IMR-90 (cell line): Measurements from ENCODE around the gene SORBS1. TPM values are rescaled to one million over a fixed set of nuclear protein-coding genes. Genes with fewer than 3 reads are reported as not detected.
A peak's percentile ranks its signal among the peaks of the same experiment; 100 is the strongest.

ENCODE experiments used
- ATAC-seq: fragments of 200-7000 bp; cut with Tn5 transposase; 2 replicates; pipeline ENCODE4 v1.9.1; 2020; ENCODE audit warnings: low read depth, mild to moderate bottlenecking, moderate library complexity
- BruUV-seq: library from RNA; stranded (reverse); fragments of 400-500 nt; replicated peaks from 2 replicates; lab custom pipeline; 2021; lab: Mats Ljungman, UMichigan
- CTCF ChIA-PET: fragments of 300-600 bp; formaldehyde crosslinking; extraction: SDS; loops from one replicate; lab custom pipeline; 2021; ENCODE audit warnings: antibody characterized with exemption; lab: Yijun Ruan, JAX
- POLR2A ChIA-PET: fragments of 300-600 bp; sonication (Branson Sonifier 250); formaldehyde crosslinking; loops from one replicate; lab custom pipeline; 2022; ENCODE audit warnings: antibody characterized with exemption; ENCODE audit not compliant: unreplicated experiment; lab: Charles Lee
- DNase-seq: peaks from one replicate; pipeline ENCODE4 v3.0.0; 2013
- H2AFZ ChIP-seq: replicated peaks from 2 replicates; pipeline ENCODE3; 2013; ENCODE audit warnings: low read length, mild to moderate bottlenecking; ENCODE audit not compliant: poor library complexity
- H2AK5ac ChIP-seq: 2 replicates; pipeline ENCODE4 v1.6.1; 2013; ENCODE audit warnings: low read depth, low read length, inconsistent platforms
- H2AK9ac ChIP-seq: replicated peaks from 2 replicates; pipeline ENCODE3; 2013; ENCODE audit warnings: mild to moderate bottlenecking, low read depth, low read length, moderate library complexity; ENCODE audit not compliant: poor library complexity
- H2BK120ac ChIP-seq: 2 replicates; pipeline ENCODE4 v1.6.1; 2013; ENCODE audit warnings: low read depth, low read length, inconsistent platforms
- H2BK15ac ChIP-seq: 3 replicates; pipeline ENCODE4 v1.6.1; 2013; ENCODE audit warnings: low read depth, low read length, inconsistent platforms
- H2BK20ac ChIP-seq: 2 replicates; pipeline ENCODE4 v1.6.1; 2013; ENCODE audit warnings: low read depth, mild to moderate bottlenecking, inconsistent platforms, low read length, moderate library complexity
- H2BK5ac ChIP-seq: 2 replicates; pipeline ENCODE4 v1.6.1; 2013; ENCODE audit warnings: mild to moderate bottlenecking, low read depth, low read length, inconsistent platforms; ENCODE audit not compliant: poor library complexity, severe bottlenecking
- H3K14ac ChIP-seq: replicated peaks from 2 replicates; pipeline ENCODE4 v1.6.1; 2013; ENCODE audit warnings: low read depth, low read length, inconsistent platforms
- H3K18ac ChIP-seq: 2 replicates; pipeline ENCODE4 v1.6.1; 2013; ENCODE audit warnings: low read depth, low read length, control low read depth
- H3K23ac ChIP-seq: 2 replicates; pipeline ENCODE4 v1.6.1; 2013; ENCODE audit warnings: low read depth, low read length, inconsistent platforms
- H3K27ac ChIP-seq: 2 replicates; pipeline ENCODE4 v1.5.1; 2013; ENCODE audit warnings: mild to moderate bottlenecking, control low read depth, low read length; ENCODE audit not compliant: insufficient read depth
- H3K27me3 ChIP-seq: 2 replicates; pipeline ENCODE4 v1.6.1; 2013; ENCODE audit warnings: low read length; ENCODE audit not compliant: control insufficient read depth, insufficient read depth
- H3K36me3 ChIP-seq: 2 replicates; pipeline ENCODE4 v1.6.1; 2013; ENCODE audit warnings: low read length, mixed read lengths; ENCODE audit not compliant: control insufficient read depth, insufficient read depth
- H3K4ac ChIP-seq: 2 replicates; pipeline ENCODE4 v1.6.1; 2013; ENCODE audit warnings: low read depth, low read length, inconsistent platforms
- H3K4me1 ChIP-seq: 2 replicates; pipeline ENCODE4 v1.6.1; 2013; ENCODE audit warnings: low read length, mixed read lengths; ENCODE audit not compliant: control insufficient read depth, insufficient read depth
- H3K4me2 ChIP-seq: 2 replicates; pipeline ENCODE4 v1.6.1; 2013; ENCODE audit warnings: low read depth, mild to moderate bottlenecking, control low read depth, low read length, moderate library complexity
- H3K4me3 ChIP-seq: 2 replicates; pipeline ENCODE4 v1.5.1; 2013; ENCODE audit warnings: low read depth, mild to moderate bottlenecking, control low read depth, low read length, moderate library complexity; ENCODE audit not compliant: insufficient read depth
- H3K56ac ChIP-seq: 2 replicates; pipeline ENCODE4 v1.6.1; 2013; ENCODE audit warnings: low read length, inconsistent platforms; ENCODE audit not compliant: insufficient read depth; ENCODE audit errors: extremely low read depth
- H3K79me1 ChIP-seq, 2 experiments: 2 replicates each; pipeline ENCODE4 v1.6.1; 2013; ENCODE audit warnings: low read length in 2 of 2, inconsistent platforms in 1 of 2, low read depth in 1 of 2
- H3K9ac ChIP-seq: 2 replicates; pipeline ENCODE4 v1.6.1; 2013; ENCODE audit warnings: low read depth, low read length, control low read depth
- H3K9me1 ChIP-seq: 2 replicates; pipeline ENCODE4 v1.6.1; 2013; ENCODE audit warnings: low read length, inconsistent platforms; ENCODE audit not compliant: insufficient read depth
- H3K9me3 ChIP-seq: 2 replicates; pipeline ENCODE4 v1.6.1; 2013; ENCODE audit warnings: low read length; ENCODE audit not compliant: control insufficient read depth, insufficient read depth
- H4K20me1 ChIP-seq: 2 replicates; pipeline ENCODE4 v1.6.1; 2013; ENCODE audit warnings: low read length, inconsistent platforms; ENCODE audit not compliant: insufficient read depth
- H4K5ac ChIP-seq: 2 replicates; pipeline ENCODE4 v1.6.1; 2013; ENCODE audit warnings: mild to moderate bottlenecking, low read depth, low read length, control low read depth
- H4K8ac ChIP-seq, 2 experiments: 2 replicates each; pipeline ENCODE4 v1.6.1; 2013; ENCODE audit warnings: low read depth in 2 of 2, low read length in 2 of 2, control low read depth in 1 of 2, inconsistent platforms in 1 of 2
- H4K91ac ChIP-seq: 2 replicates; pipeline ENCODE4 v1.6.1; 2013; ENCODE audit warnings: low read depth, low read length, inconsistent platforms; ENCODE audit not compliant: insufficient read depth
- CEBPB ChIP-seq: IDR thresholded peaks from 2 replicates; pipeline ENCODE4 v1.6.1; 2012; ENCODE audit warnings: low read depth, low read length, improper control_type of control experiment
- POLR2A ChIP-seq: IDR thresholded peaks from 2 replicates; pipeline ENCODE4 v1.6.1; 2012; ENCODE audit warnings: mild to moderate bottlenecking, low read depth, low read length
- WGBS, 2 experiments: methylation state at CpG; one replicate each; pipeline versions ENCODE4 v1.1.5 to v1.1.7; 2013; ENCODE audit warnings: missing lambda C conversion rate in 2 of 2; ENCODE audit not compliant: insufficient read length in 1 of 2; ENCODE audit errors: extremely low coverage in 2 of 2; 5-methylcytosine and 5-hydroxymethylcytosine counted together
- dilution Hi-C: fragments of 300-500 bp; cut with HindIII; formaldehyde crosslinking; loops from one replicate; pipeline ENCODE4 v1.14.3; 2018; ENCODE audit warnings: low sequenced_read_pairs; ENCODE audit not compliant: unreplicated experiment
- in situ Hi-C: fragments of 300-500 bp; cut with MboI; formaldehyde crosslinking; loops from 3 replicates; pipeline ENCODE4 v1.14.3; 2019; ENCODE audit warnings: low sequenced_read_pairs, inconsistent platforms, mixed read lengths
- intact Hi-C: fragments of 100-400 bp; cut with micrococcal nuclease; formaldehyde crosslinking; loops from 2 replicates; pipeline ENCODE4 v1.10.0; 2022
- polyA plus RNA-seq, 3 experiments: library from polyadenylated mRNA; depleted of rRNA; stranded (reverse); fragments of >200 nt; gene quantifications; 2 replicates each; pipeline ENCODE4 v1.2.3, GENCODE V29; 2012; ENCODE audit warnings: low replicate concordance in 1 of 3
- total RNA-seq: library from RNA; depleted of rRNA; stranded (reverse); fragments of >200 nt; gene quantifications from 2 replicates; pipeline ENCODE4 v1.2.3, GENCODE V29; 2012

Gene SORBS1
- total and polyA plus RNA-seq, 2 of the 4 experiments (the other 2 are of a cell fraction) = 0.18 to 0.32 TPM

DNA sequence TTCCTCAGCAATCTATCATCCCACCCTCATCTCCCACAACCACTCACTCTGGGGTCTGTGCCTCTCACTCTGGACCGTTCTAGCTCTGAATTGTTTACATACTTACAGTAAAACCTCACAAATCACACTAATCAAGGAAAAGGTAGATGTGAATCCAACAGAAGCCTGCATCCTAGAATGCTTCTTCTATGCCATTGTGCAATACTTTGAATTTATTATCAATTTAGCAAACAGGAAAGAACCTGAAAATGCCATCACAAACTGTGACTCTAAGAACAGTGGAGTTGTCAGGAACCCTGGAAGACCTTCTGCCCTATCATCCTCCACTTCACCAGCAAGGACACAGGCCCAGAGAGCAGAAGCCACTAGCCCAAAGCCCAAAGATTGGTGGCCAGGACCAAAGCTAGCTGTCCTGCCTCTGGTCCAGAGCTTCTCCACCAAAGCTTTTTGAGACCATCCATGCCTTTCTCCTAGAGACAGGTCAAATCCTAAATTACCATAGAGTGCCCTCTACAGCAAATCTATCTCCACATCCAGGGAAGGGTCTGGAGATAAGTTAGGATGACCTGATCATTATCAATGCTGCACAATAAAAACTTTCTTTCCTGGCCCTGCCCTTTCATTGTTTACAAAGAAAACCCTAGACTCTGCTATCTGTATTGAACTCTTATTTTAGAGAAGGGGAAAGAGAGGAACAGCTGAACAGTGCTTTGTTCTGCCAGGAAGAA, 2.4 kb downstream of the SORBS1 start:
- BruUV-seq = no TSS peak

More for the DNA sequence above, 2.4 kb downstream of the SORBS1 start:
- Histone ChIP-seq H3K14ac (no peak overlapping the region), H2BK15ac (no peak overlapping the region), H4K5ac (no peak overlapping the region), H3K4me2 (no peak overlapping the region), H3K79me1 (no peaks in the 10 kb centered on the region), H2BK120ac (no peak overlapping the region), H2BK5ac (no peak overlapping the region), H3K27me3 (peaks cover 24% of the 10 kb centered on the region), H4K20me1 (no peaks in the 10 kb centered on the region), H3K4me1 (no peaks in the 10 kb centered on the region), H3K4me3 (no peak overlapping the region), H3K36me3 (no peaks in the 10 kb centered on the region), H3K9me1 (no peaks in the 10 kb centered on the region), H3K18ac (no peak overlapping the region), H2AFZ (no peak overlapping the region), H3K56ac (no peak overlapping the region), H3K27ac (no peak overlapping the region), H3K4ac (no peak overlapping the region), H2BK20ac (no peak overlapping the region), H3K23ac (no peak overlapping the region), H3K9me3 (no peaks in the 10 kb centered on the region), H2AK9ac (no peak overlapping the region), H4K8ac (no peak overlapping the region), H3K9ac (no peak overlapping the region), H2AK5ac (no peak overlapping the region), H4K91ac (no peak overlapping the region)
- ChIA-PET CTCF (no interaction called here), POLR2A (no interaction called here)
- in situ Hi-C loops (no loop called here), intact Hi-C loops (no loop called here), dilution Hi-C loops (no loop called here)
- WGBS, 2 experiments = no CpG with 5 or more reads among the region's 1 CpG
- DNase-seq (no peak), ATAC-seq (no peak)
- TF ChIP-seq CEBPB (peak; percentile 76), POLR2A (no peak)
